GM13977 (cell line): ENCODE measurements around the gene LRRFIP1.
A peak's percentile ranks its signal among the peaks of the same experiment; 100 is the strongest.
"Not testable (repeated sequence)": the region's sequence is repeated elsewhere in the genome, so short reads cannot be mapped to it uniquely, and the experiment has no call there.

Source experiments
- DNase-seq: peaks from one replicate; pipeline ENCODE4 v3.0.0; 2012; ENCODE audit warnings: low spot score
- CTCF ChIP-seq: IDR thresholded peaks from 2 replicates; pipeline ENCODE4 v1.5.1; 2012; ENCODE audit warnings: mild to moderate bottlenecking, control low read depth; ENCODE audit not compliant: insufficient read depth; ENCODE audit errors: extremely low read depth, missing control alignments
- in situ Hi-C: fragments of 300-500 bp; cut with MboI; formaldehyde crosslinking; loops from one replicate; pipeline ENCODE4 v1.12.0; 2022; ENCODE audit warnings: low sequenced_read_pairs, low pct_unique_long_range_greater_than_20kb, mixed read lengths, inconsistent platforms; ENCODE audit not compliant: unreplicated experiment

Gene LRRFIP1

GRCh38 chr2:237664151-237664550 lies 36.8 kb downstream of the LRRFIP1 start:
- in situ Hi-C loops = no loop called here
- no peak for TF ChIP-seq CTCF
- DNase-seq = no peak

GRCh38 chr2:237665713-237666143 lies 38.3 kb downstream of the LRRFIP1 start:
- in situ Hi-C loops = no loop called here
- TF ChIP-seq CTCF = no peak
- DNase-seq = peak; percentile 42

DNA sequence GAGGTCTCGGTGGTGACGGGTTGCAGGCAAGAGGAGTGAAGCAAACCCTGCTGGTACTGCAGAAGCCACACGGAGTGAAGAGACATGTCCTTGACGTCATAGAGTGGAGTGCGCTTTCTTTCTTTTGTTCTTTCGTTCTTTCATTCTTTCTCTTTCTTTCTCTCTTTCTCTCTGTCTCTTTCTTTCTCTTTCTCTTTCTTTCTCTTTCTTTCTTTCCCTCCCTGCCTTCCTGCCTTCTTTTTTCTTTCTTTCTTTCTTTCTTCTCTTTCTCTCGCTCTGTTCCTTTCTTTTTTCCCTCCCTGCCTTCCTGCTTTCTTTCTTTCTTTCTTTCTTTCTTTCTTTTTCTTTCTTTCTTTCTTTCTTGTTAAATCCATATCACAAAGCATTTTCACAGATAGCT lies 39.2 kb downstream of the LRRFIP1 start:
- in situ Hi-C loops = no loop called here
- DNase-seq = no peak
- no peak for TF ChIP-seq CTCF

DNA sequence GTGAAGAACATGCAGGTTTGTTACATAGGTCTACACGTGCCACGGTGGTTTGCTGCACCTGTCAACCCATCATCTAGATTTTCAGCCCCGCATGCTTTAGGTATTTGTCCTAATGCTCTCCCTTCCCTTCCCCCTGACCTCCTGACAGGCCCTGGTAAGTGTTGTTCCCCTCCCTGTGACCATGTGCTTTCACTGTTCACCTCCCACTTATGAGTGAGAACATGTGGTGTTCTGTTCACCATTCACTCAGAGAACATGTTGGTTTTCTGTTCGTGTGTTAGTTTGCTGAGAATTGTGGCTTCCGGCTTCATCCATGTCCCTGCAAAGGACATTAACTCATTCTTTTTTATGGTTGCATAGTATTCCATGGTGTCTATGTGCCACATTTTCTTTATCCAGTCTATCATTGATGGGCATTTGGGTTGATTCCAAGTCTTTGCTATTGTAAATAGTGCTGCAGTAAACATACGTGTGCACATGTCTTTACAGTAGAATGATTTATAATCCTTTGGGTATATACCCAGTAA lies 39.7 kb downstream of the LRRFIP1 start:
- in situ Hi-C loops, DNase-seq: not testable (repeated sequence)

DNA sequence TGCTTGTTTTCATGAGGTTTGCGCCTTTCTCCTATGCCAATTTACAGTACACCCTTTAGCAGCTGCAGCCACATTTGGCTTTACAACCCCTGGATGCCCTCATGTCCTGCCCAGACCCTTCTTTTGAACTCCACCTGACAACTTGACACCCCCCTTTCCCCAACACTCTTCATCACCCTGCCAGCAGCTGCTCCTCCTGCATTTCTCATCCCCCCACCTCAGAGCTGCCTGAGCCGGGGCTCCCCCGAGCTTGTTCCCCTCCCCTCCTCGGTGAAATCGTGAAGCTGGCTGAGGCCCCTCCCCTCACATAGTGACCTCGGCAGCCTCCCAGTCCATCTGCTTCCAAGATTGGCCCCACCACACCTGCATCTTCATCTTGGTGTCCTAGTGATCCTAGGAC lies 40.5 kb downstream of the LRRFIP1 start:
- DNase-seq = no peak
- TF ChIP-seq CTCF = no peak
- in situ Hi-C loops = no loop called here

- no peak for TF ChIP-seq CTCF
- in situ Hi-C loops = no loop called here
Measured at GRCh38 chr2:237668440-237668839, 41.1 kb downstream of the LRRFIP1 start.

DNA sequence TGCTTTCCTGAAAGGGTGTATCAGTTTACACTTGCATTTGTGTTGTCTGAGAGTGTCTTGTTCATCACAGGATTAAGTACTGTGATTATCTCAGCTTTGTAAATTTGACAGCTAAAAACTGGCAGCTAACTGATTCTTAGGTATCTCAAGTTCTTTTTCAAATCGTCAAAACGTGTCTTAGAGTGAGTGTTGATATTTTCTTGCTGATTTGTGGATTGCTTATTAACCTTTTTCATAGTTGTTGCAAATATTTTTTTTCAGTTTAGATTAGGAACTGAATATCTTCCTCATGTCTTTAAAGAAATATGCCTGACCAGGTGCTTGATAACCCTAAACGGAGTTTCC lies 41.9 kb downstream of the LRRFIP1 start:
- in situ Hi-C loops = no loop called here
- no peak for DNase-seq
- TF ChIP-seq CTCF = no peak

More at GRCh38 chr2:237668440-237668839, 41.1 kb downstream of the LRRFIP1 start:
- no peak for DNase-seq
